Measurements from ENCODE around the gene KIF6. TPM values are rescaled to one million over a fixed set of nuclear protein-coding genes. Genes with fewer than 3 reads are reported as not detected.
"Not testable (repeated sequence)": the region's sequence is repeated elsewhere in the genome, so short reads cannot be mapped to it uniquely, and the experiment has no call there.

KIF6 gene
- total RNA-seq, 1 donor from 2014 or later = 1.0 TPM

- Histone ChIP-seq H3K4me3 (ENCODE audit: low read length in 3 of 3) (no peak overlapping the region), H3K27me3 (ENCODE audit: control insufficient read depth in 3 of 3, insufficient read depth in 3 of 3, low read length in 3 of 3) (peaks cover 0 to 6% (median 5%) of the 10 kb centered on the region in 3 donors), H3K9me3 (ENCODE audit: control insufficient read depth in 3 of 3, low read length in 3 of 3) (no peaks in the 10 kb centered on the region), H3K4me1 (ENCODE audit: control insufficient read depth in 3 of 3, insufficient read depth in 3 of 3, low read length in 3 of 3) (no peaks in the 10 kb centered on the region), H3K36me3 (ENCODE audit: control insufficient read depth in 3 of 3, insufficient read depth in 3 of 3, low read length in 3 of 3) (no peaks in the 10 kb centered on the region), H3K9ac (ENCODE audit: low read depth in 1 of 3, low read length in 3 of 3) (no peak overlapping the region), H3K27ac (ENCODE audit: low read depth, low read length) (no peak overlapping the region)
These were observed 435.7 kb downstream of the KIF6 start for GRCh38 chr6:39289490-39289889.

DNA sequence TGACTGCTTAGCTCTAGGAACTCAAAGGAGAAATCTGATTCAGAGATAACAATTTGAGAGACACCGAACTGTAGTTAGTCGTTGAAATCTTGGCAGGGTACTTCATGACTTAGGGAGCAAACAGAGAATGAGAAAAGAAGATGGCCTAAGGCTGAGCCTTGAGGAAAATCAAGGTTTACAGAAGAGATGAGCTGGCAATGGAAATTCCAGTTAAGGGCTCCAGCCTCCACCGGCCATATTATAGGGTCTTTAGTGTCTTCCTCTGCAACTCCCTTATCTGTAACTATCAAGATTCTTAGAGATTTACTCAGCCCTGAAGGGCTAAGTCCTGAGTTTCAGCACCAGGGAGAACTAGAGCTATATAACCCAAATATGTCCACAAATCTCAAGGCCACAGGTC is 437.6 kb downstream of the KIF6 start:
- Histone ChIP-seq H3K9ac (ENCODE audit: low read depth in 1 of 3, low read length in 3 of 3) (no peak overlapping the region), H3K27me3 (ENCODE audit: control insufficient read depth in 3 of 3, insufficient read depth in 3 of 3, low read length in 3 of 3) (peaks cover 0 to 5% (median 2%) of the 10 kb centered on the region in 3 donors), H3K4me1 (ENCODE audit: control insufficient read depth in 3 of 3, insufficient read depth in 3 of 3, low read length in 3 of 3) (no peaks in the 10 kb centered on the region), H3K9me3 (ENCODE audit: control insufficient read depth in 3 of 3, low read length in 3 of 3) (no peaks in the 10 kb centered on the region), H3K36me3 (ENCODE audit: control insufficient read depth in 3 of 3, insufficient read depth in 3 of 3, low read length in 3 of 3) (no peaks in the 10 kb centered on the region), H3K4me3 (ENCODE audit: low read length in 3 of 3) (no peak overlapping the region), H3K27ac (ENCODE audit: low read depth, low read length) (no peak overlapping the region)

DNA sequence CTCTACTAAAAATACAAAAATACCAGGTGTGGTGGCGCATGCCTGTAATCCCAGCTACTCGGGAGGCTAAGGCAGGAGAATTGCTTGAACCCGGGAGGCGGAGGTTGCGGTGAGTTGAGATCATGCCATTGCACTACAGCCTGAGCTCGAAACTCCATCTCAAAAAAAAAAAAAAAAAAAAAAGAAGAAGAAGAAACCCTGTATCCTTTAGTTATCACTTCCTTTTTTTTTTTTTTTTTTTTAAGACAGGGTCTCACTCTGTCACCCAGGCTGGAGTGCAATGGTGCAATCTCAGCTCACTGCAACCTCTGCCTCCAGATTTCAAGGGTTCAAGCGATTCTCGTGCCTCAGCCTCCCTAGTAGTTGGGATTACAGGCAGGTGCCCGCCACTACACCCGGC is 438.6 kb downstream of the KIF6 start:
- H3K4me3 ChIP-seq (ENCODE audit: low read length in 3 of 3); H3K27me3 ChIP-seq (ENCODE audit: control insufficient read depth in 3 of 3, insufficient read depth in 3 of 3, low read length in 3 of 3); H3K9ac ChIP-seq (ENCODE audit: low read depth in 1 of 3, low read length in 3 of 3); H3K4me1 ChIP-seq (ENCODE audit: control insufficient read depth in 3 of 3, insufficient read depth in 3 of 3, low read length in 3 of 3); H3K36me3 ChIP-seq (ENCODE audit: control insufficient read depth in 3 of 3, insufficient read depth in 3 of 3, low read length in 3 of 3); H3K9me3 ChIP-seq (ENCODE audit: control insufficient read depth in 3 of 3, low read length in 3 of 3); H3K27ac ChIP-seq (ENCODE audit: low read depth, low read length): not testable (repeated sequence)

- H3K27me3 ChIP-seq (ENCODE audit: control insufficient read depth in 3 of 3, insufficient read depth in 3 of 3, low read length in 3 of 3) = peaks cover 0 to 19% (median 11%) of the 10 kb centered on the region in 3 donors
- H3K9ac ChIP-seq (ENCODE audit: low read depth in 1 of 3, low read length in 3 of 3) = no peak overlapping the region
- no peaks in the 10 kb centered on the region for H3K36me3 ChIP-seq (ENCODE audit: control insufficient read depth in 3 of 3, insufficient read depth in 3 of 3, low read length in 3 of 3)
These were observed 442.4 kb downstream of the KIF6 start for GRCh38 chr6:39282774-39283173.

DNA sequence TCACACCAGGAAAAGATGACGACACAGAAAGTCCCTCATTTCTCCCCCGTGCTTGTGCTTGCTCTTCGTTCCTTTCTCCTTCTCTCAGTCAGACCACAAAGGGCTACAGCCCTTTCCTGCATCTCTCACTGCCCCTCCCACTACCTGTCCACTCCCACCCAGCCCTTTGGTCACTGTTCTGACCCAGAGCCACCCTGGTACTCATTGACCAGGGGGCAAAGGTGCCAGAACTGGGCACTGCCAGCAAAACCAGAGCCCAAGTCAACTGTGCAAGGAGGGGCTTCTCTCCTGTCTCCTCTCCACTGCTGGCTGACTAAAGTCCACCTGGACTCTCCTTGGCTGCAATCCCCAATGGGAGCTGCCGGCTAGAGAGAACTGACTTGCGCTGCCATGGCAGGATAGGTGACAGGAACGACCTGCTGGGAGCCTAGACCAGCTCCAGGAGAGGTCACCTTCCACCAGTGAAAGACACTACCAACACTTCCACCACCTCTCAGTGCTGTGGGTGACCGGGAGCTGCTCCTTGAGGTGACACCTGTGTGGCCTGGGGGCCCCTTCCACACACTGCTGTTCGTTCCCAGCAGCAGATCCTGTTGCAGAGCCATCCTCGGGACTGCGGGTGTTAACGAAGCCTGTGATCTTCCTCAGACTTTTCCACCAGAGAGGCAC is 443.8 kb downstream of the KIF6 start:
- H3K4me1 ChIP-seq (ENCODE audit: control insufficient read depth in 3 of 3, insufficient read depth in 3 of 3, low read length in 3 of 3) = no peaks in the 10 kb centered on the region
- no peaks in the 10 kb centered on the region for H3K9me3 ChIP-seq (ENCODE audit: control insufficient read depth in 3 of 3, low read length in 3 of 3)
- peaks cover 0 to 19% (median 11%) of the 10 kb centered on the region in 3 donors for H3K27me3 ChIP-seq (ENCODE audit: control insufficient read depth in 3 of 3, insufficient read depth in 3 of 3, low read length in 3 of 3)
- H3K9ac ChIP-seq (ENCODE audit: low read depth in 1 of 3, low read length in 3 of 3) = no peak overlapping the region
- H3K4me3 ChIP-seq (ENCODE audit: low read length in 3 of 3) = no peak overlapping the region
- H3K27ac ChIP-seq (ENCODE audit: low read depth, low read length) = no peak overlapping the region
- H3K36me3 ChIP-seq (ENCODE audit: control insufficient read depth in 3 of 3, insufficient read depth in 3 of 3, low read length in 3 of 3) = no peaks in the 10 kb centered on the region

More at GRCh38 chr6:39282774-39283173, 442.4 kb downstream of the KIF6 start:
- Histone ChIP-seq H3K4me1 (ENCODE audit: control insufficient read depth in 3 of 3, insufficient read depth in 3 of 3, low read length in 3 of 3) (no peaks in the 10 kb centered on the region), H3K27ac (ENCODE audit: low read depth, low read length) (no peak overlapping the region), H3K4me3 (ENCODE audit: low read length in 3 of 3) (no peak overlapping the region), H3K9me3 (ENCODE audit: control insufficient read depth in 3 of 3, low read length in 3 of 3) (no peaks in the 10 kb centered on the region)

DNA sequence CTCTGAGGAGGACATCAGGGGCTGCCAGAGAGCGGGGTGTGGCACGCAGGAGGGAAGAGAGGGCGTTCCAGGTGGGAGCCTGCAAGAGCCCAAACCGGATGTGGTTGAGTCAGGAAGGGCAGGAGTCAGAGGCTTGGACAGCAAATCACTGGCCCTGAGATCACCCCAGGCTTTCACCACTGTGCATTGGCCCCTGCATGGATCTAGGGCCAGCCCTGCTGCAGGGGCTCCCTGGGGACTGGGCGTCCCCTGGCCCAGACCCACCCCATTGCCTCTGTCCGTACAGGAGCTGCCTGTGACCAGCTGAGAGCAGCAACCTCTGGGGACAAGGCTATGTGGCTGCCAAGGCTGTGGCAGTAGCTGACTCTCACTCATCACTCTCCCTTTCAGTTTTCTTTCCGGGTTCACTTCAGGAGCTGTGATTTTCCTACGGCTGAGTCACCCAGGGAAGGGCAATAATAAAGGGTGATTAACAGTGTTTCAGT is 444.9 kb downstream of the KIF6 start:
- Histone ChIP-seq H3K4me1 (ENCODE audit: control insufficient read depth in 3 of 3, insufficient read depth in 3 of 3, low read length in 3 of 3) (no peaks in the 10 kb centered on the region), H3K9me3 (ENCODE audit: control insufficient read depth in 3 of 3, low read length in 3 of 3) (no peaks in the 10 kb centered on the region), H3K27me3 (ENCODE audit: control insufficient read depth in 3 of 3, insufficient read depth in 3 of 3, low read length in 3 of 3) (peaks cover 0 to 19% (median 11%) of the 10 kb centered on the region in 3 donors), H3K9ac (ENCODE audit: low read depth in 1 of 3, low read length in 3 of 3) (no peak overlapping the region), H3K4me3 (ENCODE audit: low read length in 3 of 3) (no peak overlapping the region), H3K36me3 (ENCODE audit: control insufficient read depth in 3 of 3, insufficient read depth in 3 of 3, low read length in 3 of 3) (no peaks in the 10 kb centered on the region), H3K27ac (ENCODE audit: low read depth, low read length) (no peak overlapping the region)

Small RNA genes within 50 kb of the gene (small RNA-seq; reads per million reads assigned to genes)
- not detected for gene RNU1-54P

Other genes with a start within 250 kb of the KIF6 start
- 31.8 TPM for gene DAAM2, start 67.0 kb upstream of the KIF6 start, total RNA-seq
- 6.8 TPM for gene MOCS1, start 209.1 kb upstream of the KIF6 start, total RNA-seq

All from skeletal muscle tissue (tissue), 5 donors.